Body of pancreas (tissue), 4 donors: Measurements from ENCODE around the gene NRXN2. TPM values are rescaled to one million over a fixed set of nuclear protein-coding genes. Genes with fewer than 3 reads are reported as not detected.
A peak's percentile ranks its signal among the peaks of the same experiment; 100 is the strongest.

Experiments
- ATAC-seq: fragments of 150-250 bp; one replicate; pipeline ENCODE4 v1.9.1; 2016
- DNase-seq, 4 donors: peaks; one replicate each; pipeline ENCODE4 v3.0.0-alpha.2; 2019
- H3K27ac ChIP-seq, 4 donors: fragments of 200-600 bp; sonication (generic); 1 replicate in 3 of 4; 2 replicates in 1 of 4; pipeline versions ENCODE4 v1.5.1 to v1.6.1; 2016 to 2019; ENCODE audit warnings: mild to moderate bottlenecking in 1 of 4, mixed read lengths in 1 of 4, moderate library complexity in 1 of 4
- H3K27me3 ChIP-seq, 2 donors: fragments of 200-600 bp; sonication (generic); one replicate each; pipeline ENCODE4 v1.6.0; 2016; ENCODE audit warnings: mild to moderate bottlenecking in 1 of 2
- H3K36me3 ChIP-seq, 2 donors: fragments of 200-600 bp; sonication (generic); replicated peaks in 1 of 2; 2 replicates each; pipeline ENCODE4 v1.5.1; 2016; ENCODE audit warnings: low read depth in 2 of 2; ENCODE audit not compliant: insufficient read depth in 1 of 2
- H3K4me1 ChIP-seq: fragments of 200-600 bp; sonication (generic); one replicate; pipeline ENCODE4 v1.6.0; 2016
- H3K4me3 ChIP-seq, 2 donors: fragments of 200-600 bp; sonication (generic); 1 replicate in 1 of 2; 2 replicates in 1 of 2; pipeline ENCODE4 v1.5.1; 2016 to 2019
- H3K9me3 ChIP-seq, 3 donors: fragments of 200-600 bp; sonication (generic); 1 replicate in 2 of 3; 2 replicates in 1 of 3; pipeline ENCODE4 v1.5.1; 2016
- CTCF ChIP-seq, 7 experiments: fragments of 450-650 bp in 4 of 7; fragments of 200-600 bp in 3 of 7; sonication (generic) in 3 of 7; IDR thresholded peaks; one replicate each; pipeline ENCODE4 v1.5.1; 2016 to 2019; ENCODE audit warnings: antibody characterized with exemption in 7 of 7
- POLR2A ChIP-seq, 3 donors: fragments of 450-650 bp; IDR thresholded peaks; one replicate each; pipeline ENCODE4 v1.6.1; 2016; ENCODE audit warnings: antibody characterized with exemption in 3 of 3, mild to moderate bottlenecking in 2 of 3
- WGBS, 2 donors: methylation state at CpG; one replicate each; pipeline ENCODE4 v1.1.5; 2017; 5-methylcytosine and 5-hydroxymethylcytosine counted together
- intact Hi-C: fragments of 100-400 bp; cut with DNase I; formaldehyde crosslinking; loops from one replicate; pipeline ENCODE4 v1.15.1; 2023
- total RNA-seq, 2 donors: library from RNA; depleted of rRNA; stranded (reverse); fragments of >200 nt; gene quantifications; one replicate each; pipeline ENCODE4 v1.1.0, GENCODE V29; 2016

NRXN2 gene
- total RNA-seq, 2 donors from 2014 or later: 1.3 to 4.9 TPM

GRCh38 chr11:64763526-64764039 is 40.6 kb upstream of the NRXN2 start:
- H3K4me1 ChIP-seq: peaks cover 9% of the 10 kb centered on the region
- peak overlapping the region in 3 of 4 donors; percentile 8 to 27 (median 23) for H3K27ac ChIP-seq
- H3K27me3 ChIP-seq: no peaks in the 10 kb centered on the region
- 65 to 90% methylated on average over 5 to 6 of the region's 6 CpGs for whole genome bisulfite sequencing, 2 donors
- H3K4me3 ChIP-seq: no peak overlapping the region
- peak in 1 of 4 donors; percentile 4 for DNase-seq
- H3K9me3 ChIP-seq: no peaks in the 10 kb centered on the region
- peaks cover 24 to 40% of the 10 kb centered on the region in 2 donors for H3K36me3 ChIP-seq
- intact Hi-C loops: no loop called here
- TF ChIP-seq POLR2A (IDR thresholded peaks at IDR 0.05) (no peak), CTCF (IDR thresholded peaks at IDR 0.05) (no peak)
- ATAC-seq: no peak

- intact Hi-C loops: no loop called here
- no peak overlapping the region for H3K4me3 ChIP-seq
- ATAC-seq (peak; percentile 8), DNase-seq (peak in 1 of 4 donors; percentile 8)
- TF ChIP-seq POLR2A (IDR thresholded peaks at IDR 0.05): no peak
- TF ChIP-seq CTCF (IDR thresholded peaks at IDR 0.05): no peak
- H3K27ac ChIP-seq: peak overlapping the region in 2 of 4 donors; percentile 23 to 27
- WGBS, 2 donors: 51 to 67% methylated on average over 12 to 13 of the region's 13 CpGs
- H3K27me3 ChIP-seq: no peaks in the 10 kb centered on the region
- H3K9me3 ChIP-seq: no peaks in the 10 kb centered on the region
- H3K36me3 ChIP-seq: peaks cover 23 to 33% of the 10 kb centered on the region in 2 donors
- peaks cover 9% of the 10 kb centered on the region for H3K4me1 ChIP-seq
Measured at GRCh38 chr11:64762674-64763525, 39.9 kb upstream of the NRXN2 start.

- Histone ChIP-seq H3K36me3 (peaks cover 19 to 27% of the 10 kb centered on the region in 2 donors), H3K4me1 (peaks cover 9% of the 10 kb centered on the region), H3K27ac (peak overlapping the region in 1 of 4 donors; percentile 27), H3K4me3 (no peak overlapping the region), H3K9me3 (no peaks in the 10 kb centered on the region), H3K27me3 (no peaks in the 10 kb centered on the region)
- DNase-seq (peak in 1 of 4 donors; percentile 4), ATAC-seq (no peak)
- WGBS, 2 donors: 76% methylated on average over 5 of the region's 5 CpGs
- no peak for TF ChIP-seq CTCF (IDR thresholded peaks at IDR 0.05)
- intact Hi-C loops: no loop called here
Measured at GRCh38 chr11:64762277-64762673, 39.3 kb upstream of the NRXN2 start.

- H3K27ac ChIP-seq: no peak overlapping the region
- DNase-seq (no peak), ATAC-seq (no peak)
- no peak overlapping the region for H3K4me3 ChIP-seq
- no peaks in the 10 kb centered on the region for H3K9me3 ChIP-seq
- H3K4me1 ChIP-seq: peaks cover 9% of the 10 kb centered on the region
- WGBS, 2 donors: 71 to 73% methylated on average over 7 of the region's 7 CpGs
- TF ChIP-seq POLR2A (IDR thresholded peaks at IDR 0.05) (no peak), CTCF (IDR thresholded peaks at IDR 0.05) (no peak)
- no peaks in the 10 kb centered on the region for H3K27me3 ChIP-seq
- intact Hi-C loops: no loop called here
- peaks cover 8 to 13% of the 10 kb centered on the region in 2 donors for H3K36me3 ChIP-seq
Measured at GRCh38 chr11:64760759-64761420, 37.9 kb upstream of the NRXN2 start.
